Endothelial cell of umbilical vein (primary cell): ENCODE measurements around the gene MBLAC1.

Experiments used
- CTCF ChIP-seq, 2 donors: IDR thresholded peaks; 1 replicate in 1 of 2; 2 replicates in 1 of 2; pipeline ENCODE4 v1.5.1; 2011; ENCODE audit warnings: low read length in 2 of 2, mild to moderate bottlenecking in 2 of 2, moderate library complexity in 2 of 2, control low read depth in 1 of 2, inconsistent platforms in 1 of 2, low read depth in 1 of 2; ENCODE audit not compliant: insufficient read depth in 1 of 2; ENCODE audit errors: extremely low read depth in 1 of 2
- EZH2 ChIP-seq: IDR thresholded peaks from 2 replicates; pipeline ENCODE4 v1.6.1; 2012; ENCODE audit warnings: borderline replicate concordance, low read depth, mild to moderate bottlenecking, moderate library complexity, low read length, inconsistent platforms; ENCODE audit not compliant: severe bottlenecking
- FOS ChIP-seq: IDR thresholded peaks from 2 replicates; pipeline ENCODE4 v1.6.1; 2011; ENCODE audit warnings: mild to moderate bottlenecking, low read length, moderate library complexity, borderline replicate concordance; ENCODE audit not compliant: insufficient read depth
- GATA2 ChIP-seq: IDR thresholded peaks from 2 replicates; pipeline ENCODE4 v1.7.0; 2011; ENCODE audit warnings: low read depth, mild to moderate bottlenecking, moderate library complexity, mixed read lengths, low read length; ENCODE audit not compliant: insufficient read length, insufficient read depth
- JUN ChIP-seq: IDR thresholded peaks from 2 replicates; pipeline ENCODE4 v1.6.1; 2011; ENCODE audit warnings: borderline replicate concordance, low read depth; ENCODE audit not compliant: insufficient read length, insufficient read depth
- MAX ChIP-seq: IDR thresholded peaks from 2 replicates; pipeline ENCODE4 v1.6.1; 2011; ENCODE audit not compliant: insufficient read depth, insufficient read length
- MYC ChIP-seq: IDR thresholded peaks from one replicate; pipeline ENCODE4 v1.6.1; 2011; ENCODE audit warnings: mild to moderate bottlenecking, low read depth, low read length
- POLR2A ChIP-seq: IDR thresholded peaks from 2 replicates; pipeline ENCODE4 v1.6.1; 2012; ENCODE audit warnings: low read depth, mild to moderate bottlenecking, control low read depth, low read length
- POLR2AphosphoS5 ChIP-seq: IDR thresholded peaks from 2 replicates; pipeline ENCODE4 v1.6.1; 2012; ENCODE audit warnings: low read depth, mild to moderate bottlenecking, control low read depth, low read length, moderate library complexity; ENCODE audit not compliant: insufficient read depth

- no peak for TF ChIP-seq CTCF (IDR thresholded peaks at IDR 0.05; ENCODE audit: extremely low read depth in 1 of 2, insufficient read depth in 1 of 2, low read depth in 1 of 2, low read length in 2 of 2)
- no peak for TF ChIP-seq POLR2A
- no peak for TF ChIP-seq MAX
- TF ChIP-seq POLR2AphosphoS5, result no peak
- TF ChIP-seq JUN, result no peak
- no peak for TF ChIP-seq EZH2
- TF ChIP-seq MYC, result no peak
- no peak for TF ChIP-seq FOS
- TF ChIP-seq GATA2, result no peak
Measured at GRCh38 chr7:100173806-100174495, 47.2 kb downstream of the MBLAC1 start.
